ENCODE results near the gene TADA2B.
A peak's percentile ranks its signal among the peaks of the same experiment; 100 is the strongest.

TADA2B gene

GRCh38 chr4:7041801-7042502 lies 1.2 kb upstream of the TADA2B start:
- DNase-seq = no peak

GRCh38 chr4:7042503-7043283 lies 479 bp upstream of the TADA2B start:
- peak; percentile 91 for DNase-seq

DNA sequence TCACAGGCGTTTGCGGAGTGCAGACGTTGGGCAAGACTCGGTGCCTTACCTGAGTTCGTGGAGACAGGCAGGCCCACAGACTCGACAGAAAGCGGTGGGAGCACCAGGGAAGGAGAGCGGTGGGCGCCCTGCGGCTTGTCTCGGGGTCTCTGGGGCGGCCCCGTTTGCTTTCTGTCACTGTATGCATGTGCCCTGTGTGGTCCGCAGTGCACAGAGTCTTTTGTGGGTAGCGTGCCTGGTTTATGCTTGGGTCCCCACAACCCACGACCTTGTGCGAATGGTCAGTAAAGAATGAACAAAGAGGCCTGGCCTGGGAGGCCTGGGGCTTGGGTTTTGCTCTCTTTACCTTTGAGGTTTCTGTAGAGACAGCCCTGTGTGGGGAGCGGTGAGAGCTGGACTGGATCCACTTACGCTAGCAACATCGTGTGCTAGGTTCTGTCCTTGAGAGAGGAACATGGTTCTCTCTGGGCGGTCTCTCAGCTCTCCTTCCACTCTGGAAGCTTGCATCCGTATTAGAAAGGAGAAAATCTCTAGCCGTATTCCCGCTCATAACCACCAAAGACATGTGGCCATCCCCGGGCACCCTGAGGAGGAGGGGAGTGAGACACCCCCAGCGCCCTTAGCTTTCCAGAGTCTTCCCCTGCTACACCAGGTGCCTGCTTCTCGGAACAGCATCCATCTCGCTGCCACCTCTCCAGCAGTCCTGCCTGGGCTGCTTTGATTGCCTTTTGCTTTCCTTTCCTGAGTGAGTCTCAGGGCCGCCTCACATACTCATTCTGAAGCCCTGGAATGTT lies 1.2 kb downstream of the TADA2B start:
- no peak for DNase-seq

DNA sequence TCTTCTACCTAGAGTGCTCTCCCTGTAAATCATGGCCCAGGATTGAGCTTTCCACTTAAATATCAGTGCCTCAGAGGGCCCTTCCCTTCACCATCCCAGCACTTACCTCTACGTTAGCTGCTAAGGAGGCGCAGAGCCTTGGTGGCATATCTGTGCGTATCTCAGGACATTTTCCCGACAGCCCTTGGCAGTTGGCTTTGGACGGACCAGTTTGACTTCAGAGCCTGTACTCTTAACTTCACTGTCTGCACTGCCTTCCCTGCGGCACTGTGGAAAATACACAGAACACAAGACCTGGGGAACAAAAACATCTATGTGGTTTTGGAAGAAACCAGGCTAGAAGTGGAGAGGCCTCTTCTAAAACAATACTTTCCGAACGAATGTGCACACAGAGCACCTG lies 2.4 kb downstream of the TADA2B start:
- no peak for DNase-seq

GRCh38 chr4:7045961-7046921 lies 3.1 kb downstream of the TADA2B start:
- no peak for DNase-seq

DNA sequence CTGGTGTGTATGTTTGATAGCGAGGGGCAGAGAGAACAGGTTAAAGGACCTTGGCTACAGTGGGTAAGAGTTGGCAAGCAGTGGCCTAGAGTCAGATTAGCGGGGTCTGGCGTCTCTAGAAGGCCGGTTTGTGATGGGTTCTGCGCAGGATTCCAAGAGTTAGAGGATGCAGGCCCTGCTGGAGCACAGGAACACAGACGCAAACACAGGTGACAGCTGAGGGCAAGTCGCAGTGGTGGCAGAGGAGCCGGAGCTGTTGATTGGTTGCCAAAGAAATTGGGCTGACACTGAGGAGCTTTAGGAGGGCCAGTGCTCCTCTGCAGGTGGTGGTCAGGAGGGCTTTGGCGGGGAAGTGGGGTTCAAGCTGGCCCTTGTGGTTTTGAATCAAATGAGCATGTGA lies 3.8 kb downstream of the TADA2B start:
- DNase-seq = no peak

- DNase-seq = no peak
Measured at GRCh38 chr4:7048642-7049041, 5.5 kb downstream of the TADA2B start.

DNA sequence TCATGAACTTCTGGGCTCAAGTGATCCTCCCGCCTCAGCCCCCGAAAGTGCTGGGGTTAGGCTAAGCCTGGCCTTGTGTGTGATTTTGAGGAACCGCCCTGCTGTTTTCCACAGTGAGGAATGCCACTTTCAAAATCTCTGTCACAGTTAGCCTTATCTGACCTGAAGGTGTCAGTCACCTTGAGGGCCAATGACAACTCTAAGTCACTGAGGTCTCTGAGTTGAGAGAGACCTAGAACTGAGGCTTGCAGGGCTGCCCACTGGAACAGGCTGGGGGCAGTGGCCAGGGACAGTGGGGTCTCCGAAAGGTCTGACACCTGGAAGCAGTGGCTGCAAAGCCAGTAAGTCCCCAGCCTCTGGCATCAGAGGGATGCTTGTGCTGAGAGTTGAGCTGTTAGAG lies 6.1 kb downstream of the TADA2B start:
- no peak for DNase-seq

DNA sequence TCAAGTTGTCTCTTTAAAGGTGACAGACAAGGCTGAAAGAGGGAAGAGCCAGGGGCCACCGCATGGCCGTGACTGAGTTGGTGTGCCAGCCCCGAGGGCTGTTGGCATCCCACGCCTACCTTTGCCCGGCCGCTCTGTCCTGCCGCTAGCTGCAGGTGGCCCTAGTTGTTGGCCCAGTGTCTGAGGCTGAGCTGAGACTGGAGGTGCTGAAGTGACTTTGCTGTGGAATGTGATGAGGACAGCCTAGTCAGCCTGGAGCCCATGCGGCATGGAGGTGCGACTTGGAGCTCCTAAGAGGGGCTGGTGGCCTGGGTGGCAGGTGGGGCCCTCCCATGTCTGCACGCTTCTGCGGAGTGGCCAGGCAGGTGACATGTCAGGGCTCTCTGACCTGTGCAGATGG lies 6.6 kb downstream of the TADA2B start:
- DNase-seq = no peak

- DNase-seq = no peak
Measured at GRCh38 chr4:7050481-7051143, 7.4 kb downstream of the TADA2B start.

GRCh38 chr4:7051144-7051495 lies 7.9 kb downstream of the TADA2B start:
- DNase-seq = no peak

DNA sequence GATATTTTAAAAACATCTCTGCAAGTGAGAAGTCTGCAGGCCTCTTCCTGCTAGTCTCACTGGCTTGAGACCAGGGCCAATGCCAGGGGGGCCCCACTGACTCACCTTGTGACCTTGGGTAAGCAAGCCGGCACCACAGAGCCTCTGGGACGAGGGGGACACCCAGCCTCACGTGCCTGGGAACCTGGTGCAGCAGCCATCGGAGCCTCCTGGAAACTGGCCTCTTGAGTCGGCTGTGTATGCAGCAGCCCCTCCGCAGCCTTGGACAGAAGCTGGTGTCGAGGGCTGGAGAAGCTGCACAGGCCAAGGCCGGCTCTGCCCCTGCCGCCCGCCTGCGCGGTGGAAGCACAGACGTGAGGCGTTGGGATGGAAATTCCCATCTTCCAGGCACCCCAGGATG lies 8.7 kb downstream of the TADA2B start:
- DNase-seq = no peak

- DNase-seq = no peak
Measured at GRCh38 chr4:7052313-7052712, 9.1 kb downstream of the TADA2B start.

DNA sequence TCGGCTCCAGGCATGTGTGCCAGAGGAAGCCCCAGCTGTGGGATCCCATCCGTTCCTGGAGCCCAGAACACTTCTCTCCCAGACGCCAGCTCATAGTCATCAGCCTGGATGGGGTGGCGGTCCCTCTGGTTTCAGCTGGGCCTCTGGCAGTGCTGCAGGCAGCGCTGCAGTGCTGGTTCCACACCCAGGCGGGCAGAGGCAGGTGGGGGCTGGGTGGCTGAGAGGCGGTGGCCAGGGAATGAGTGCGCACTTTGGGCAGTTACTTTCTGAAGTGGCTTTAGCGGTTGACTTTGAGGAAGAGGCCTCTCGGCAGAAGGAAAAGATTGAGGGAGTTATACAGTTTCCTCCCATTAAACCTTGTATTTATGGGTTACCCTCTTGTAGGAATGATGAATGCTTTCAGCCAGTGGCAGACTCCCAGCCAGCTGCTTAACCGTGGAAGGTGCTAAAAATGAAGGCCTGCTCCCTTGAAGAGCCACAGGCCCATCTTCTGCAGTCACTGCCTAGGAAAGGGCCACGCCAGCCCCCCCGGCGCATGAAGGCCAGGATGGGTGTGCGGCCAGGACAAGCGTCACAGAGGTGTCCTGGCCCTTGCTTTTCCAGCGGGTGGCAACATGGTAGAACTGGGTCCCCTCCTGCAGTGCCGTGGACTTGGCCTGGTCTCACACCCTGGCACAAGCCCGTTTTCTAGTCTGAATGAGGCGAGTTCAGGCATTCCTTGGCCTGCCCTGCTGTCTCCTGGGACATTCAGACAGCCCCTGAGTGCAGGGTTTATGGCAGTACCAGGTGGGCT lies 9.9 kb downstream of the TADA2B start:
- DNase-seq = no peak

DNA sequence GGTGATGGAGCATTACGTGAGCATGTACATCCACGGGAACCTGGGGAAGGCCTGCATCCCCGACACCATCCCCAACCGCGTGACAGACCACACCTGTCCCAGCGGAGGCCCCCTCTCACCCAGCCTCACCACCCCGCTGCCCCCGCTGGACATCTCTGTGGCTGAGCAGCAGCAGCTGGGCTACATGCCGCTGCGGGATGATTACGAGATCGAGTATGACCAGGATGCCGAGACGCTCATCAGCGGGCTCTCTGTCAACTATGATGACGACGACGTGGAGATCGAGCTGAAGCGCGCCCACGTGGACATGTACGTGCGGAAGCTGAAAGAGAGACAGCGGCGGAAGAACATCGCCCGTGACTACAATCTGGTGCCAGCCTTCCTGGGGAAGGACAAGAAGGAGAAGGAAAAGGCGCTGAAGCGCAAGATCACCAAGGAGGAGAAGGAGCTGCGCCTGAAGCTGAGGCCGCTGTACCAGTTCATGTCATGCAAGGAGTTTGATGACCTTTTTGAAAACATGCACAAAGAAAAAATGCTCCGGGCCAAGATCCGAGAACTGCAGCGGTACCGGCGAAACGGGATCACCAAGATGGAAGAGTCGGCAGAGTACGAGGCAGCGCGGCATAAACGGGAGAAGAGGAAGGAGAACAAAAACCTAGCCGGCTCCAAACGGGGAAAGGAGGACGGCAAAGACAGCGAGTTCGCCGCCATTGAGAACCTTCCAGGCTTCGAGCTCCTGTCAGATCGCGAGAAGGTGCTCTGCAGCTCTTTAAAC lies 11.1 kb downstream of the TADA2B start:
- DNase-seq = no peak

DNA sequence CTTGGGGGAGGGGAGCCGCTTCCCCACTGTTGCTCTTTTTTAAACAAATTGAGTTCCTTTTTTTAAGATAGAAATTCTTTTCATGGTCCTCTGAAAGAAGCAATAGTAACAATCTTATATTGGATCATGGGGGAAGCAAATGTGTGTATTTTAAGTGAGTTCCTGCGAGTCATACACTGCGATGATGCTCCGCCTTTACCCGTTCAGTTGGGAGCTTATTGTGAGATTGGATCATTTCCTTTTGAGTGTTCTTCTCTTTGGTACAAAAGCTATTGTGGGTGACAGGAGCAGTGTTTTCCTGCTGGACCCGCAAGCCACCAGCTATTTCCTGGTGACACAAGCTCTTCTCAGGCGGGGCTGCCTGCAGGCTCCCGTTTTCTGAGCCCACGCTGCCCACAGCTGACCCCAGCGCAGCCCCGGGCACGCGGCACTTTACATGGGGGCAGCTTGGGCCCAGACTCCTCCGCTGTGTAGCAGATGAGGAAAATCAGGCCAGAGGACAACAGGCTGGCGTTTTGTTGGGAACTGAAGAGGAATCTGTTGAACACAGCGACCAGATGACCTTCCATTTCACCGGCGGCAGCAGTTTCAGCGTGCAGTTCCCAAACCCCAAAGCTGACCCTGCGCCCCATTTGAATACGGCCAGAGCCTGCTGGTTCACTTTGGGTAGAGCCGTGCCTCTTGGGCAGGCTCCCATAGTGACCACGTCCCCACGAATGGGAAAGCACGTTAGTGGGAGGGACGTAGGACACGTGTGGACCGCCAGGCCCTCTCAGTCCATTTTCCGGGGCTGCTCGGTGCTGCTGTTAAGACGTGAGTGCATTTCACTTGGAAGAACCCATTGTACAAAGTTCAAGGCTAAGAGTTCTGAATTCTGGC lies 12.2 kb downstream of the TADA2B start:
- DNase-seq = no peak

GRCh38 chr4:7055990-7056325 lies 12.8 kb downstream of the TADA2B start:
- no peak for DNase-seq

GRCh38 chr4:7058792-7059191 lies 15.6 kb downstream of the TADA2B start:
- DNase-seq = no peak

DNA sequence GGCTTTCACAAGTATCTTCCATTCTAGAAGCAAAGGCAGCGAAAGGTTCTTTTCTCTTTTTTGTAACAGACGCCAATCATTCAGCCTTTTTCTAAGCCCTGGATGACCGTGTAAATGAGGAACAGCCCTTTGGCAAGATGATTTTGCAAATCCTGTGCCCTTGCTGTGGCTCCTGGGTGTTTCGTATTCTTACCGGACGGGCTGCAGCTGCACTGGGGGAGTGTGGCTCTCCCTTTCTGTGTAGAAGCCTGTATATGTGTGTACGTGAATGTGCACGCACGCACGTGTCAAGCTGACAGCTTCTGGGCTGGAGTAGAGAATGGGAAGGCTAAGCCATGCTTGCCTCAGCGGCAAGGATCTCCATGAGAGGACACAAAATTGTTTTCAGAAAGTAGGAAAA lies 16.5 kb downstream of the TADA2B start:
- no peak for DNase-seq
